GM12892 (cell line): Measurements from ENCODE around the gene ATRIP.
"Not testable (repeated sequence)": the region's sequence is repeated elsewhere in the genome, so short reads cannot be mapped to it uniquely, and the experiment has no call there.

ENCODE experiments used
- POLR2A ChIP-seq: IDR thresholded peaks from 2 replicates; pipeline ENCODE4 v1.6.1; 2011; ENCODE audit warnings: low read depth, low read length, control low read depth
- POLR2AphosphoS5 ChIP-seq: IDR thresholded peaks from 2 replicates; pipeline ENCODE4 v1.6.1; 2011; ENCODE audit warnings: low read depth, low read length, control low read depth
- TAF1 ChIP-seq: IDR thresholded peaks from 2 replicates; pipeline ENCODE4 v1.6.1; 2011; ENCODE audit warnings: low read depth, mild to moderate bottlenecking, control low read depth, low read length, borderline replicate concordance

- TF ChIP-seq POLR2A, POLR2AphosphoS5, TAF1: not testable (repeated sequence)
Observed at GRCh38 chr3:48480891-48481290, 34.4 kb downstream of the ATRIP start.
